NCI-H510A (cell line): Measurements from ENCODE around the gene PDE2A.

Experiments
- DNase-seq: peaks from one replicate; lab custom pipeline; 2025; lab: John Stamatoyannopoulos, UW

PDE2A gene

GRCh38 chr11:72613450-72613849 is 60.8 kb downstream of the PDE2A start:
- DNase-seq, result no peak

GRCh38 chr11:72609476-72609875 is 64.7 kb downstream of the PDE2A start:
- DNase-seq, result no peak

GRCh38 chr11:72609045-72609444 is 65.2 kb downstream of the PDE2A start:
- DNase-seq, result no peak

GRCh38 chr11:72607496-72607895 is 66.7 kb downstream of the PDE2A start:
- DNase-seq, result no peak

GRCh38 chr11:72606748-72607468 is 67.3 kb downstream of the PDE2A start:
- DNase-seq, result no peak

- DNase-seq, result no peak
Observed at GRCh38 chr11:72605973-72606747, 68.1 kb downstream of the PDE2A start.

- no peak for DNase-seq
Observed at GRCh38 chr11:72604256-72604655, 70.0 kb downstream of the PDE2A start.

- no peak for DNase-seq
Observed at GRCh38 chr11:72602250-72602904, 71.8 kb downstream of the PDE2A start.

GRCh38 chr11:72600557-72600956 is 73.7 kb downstream of the PDE2A start:
- no peak for DNase-seq

GRCh38 chr11:72599325-72600117 is 74.7 kb downstream of the PDE2A start:
- no peak for DNase-seq

GRCh38 chr11:72598906-72599305 is 75.3 kb downstream of the PDE2A start:
- DNase-seq, result no peak

- no peak for DNase-seq
Observed at GRCh38 chr11:72598466-72598865, 75.8 kb downstream of the PDE2A start.

- no peak for DNase-seq
Observed at GRCh38 chr11:72597721-72598120, 76.5 kb downstream of the PDE2A start.

- no peak for DNase-seq
Observed at GRCh38 chr11:72595292-72595684, 78.9 kb downstream of the PDE2A start.

GRCh38 chr11:72594493-72595291 is 79.5 kb downstream of the PDE2A start:
- DNase-seq, result no peak

GRCh38 chr11:72592698-72593495 is 81.3 kb downstream of the PDE2A start:
- DNase-seq, result no peak

GRCh38 chr11:72591785-72592502 is 82.3 kb downstream of the PDE2A start:
- peak; percentile 75 for DNase-seq

- no peak for DNase-seq
Observed at GRCh38 chr11:72591023-72591422, 83.2 kb downstream of the PDE2A start.

GRCh38 chr11:72589802-72590761 is 84.1 kb downstream of the PDE2A start:
- peak; percentile 20 for DNase-seq
